Stimulated activated CD8-positive, alpha-beta memory T cell treated with anti-CD3 and anti-CD28 coated beads, Interleukin-4, amount 100 ng/mL, for 24 hours (primary cell): ENCODE results near the gene COA7.

ENCODE experiments used
- DNase-seq: peaks from one replicate; pipeline ENCODE4 v3.0.0-alpha.2; 2020; ENCODE audit warnings: low read depth

Gene COA7

DNA sequence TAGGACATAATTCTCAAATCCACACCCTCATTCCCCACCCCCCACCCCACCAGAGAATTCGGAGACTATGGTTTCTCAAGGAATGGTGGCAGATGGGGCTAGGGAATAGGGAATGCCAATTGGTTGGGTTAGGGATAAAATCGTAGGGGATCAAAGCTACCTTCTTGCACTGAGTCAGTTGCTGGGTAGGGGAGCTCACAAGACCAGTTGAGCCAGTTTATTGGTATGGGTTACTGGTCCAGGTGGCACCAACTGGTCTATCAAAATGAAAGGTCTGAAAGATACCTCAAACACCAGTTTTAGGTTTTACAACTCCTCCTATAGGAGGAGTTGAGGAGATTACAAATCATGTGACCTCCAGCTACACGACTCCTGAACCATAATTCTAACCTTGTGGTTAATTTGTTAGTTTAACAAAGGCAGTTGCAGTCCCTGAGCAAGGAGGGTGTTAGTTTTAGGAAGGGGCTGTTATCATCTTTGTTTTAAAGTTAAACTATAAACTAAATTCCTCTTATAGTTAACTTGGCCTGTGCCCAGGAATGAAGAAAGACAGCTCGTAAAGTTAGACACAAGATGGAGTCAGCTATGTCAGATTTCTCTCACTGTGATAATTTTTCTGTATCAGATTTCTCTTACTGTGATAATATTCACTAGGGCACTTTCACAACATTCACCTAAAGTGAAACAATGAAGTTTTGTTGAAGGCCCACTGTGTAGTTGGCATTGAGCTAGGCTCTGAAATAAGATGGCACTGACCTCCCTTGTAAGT, 62.6 kb downstream of the COA7 start:
- DNase-seq, result no peak
